Umbilical cord (tissue), 2 donors: ENCODE measurements around the gene GSK3B. TPM values are rescaled to one million over a fixed set of nuclear protein-coding genes. Genes with fewer than 3 reads are reported as not detected.

ENCODE experiments used
- DNase-seq: peaks from one replicate; pipeline ENCODE4 v3.0.0-alpha.2; 2015; ENCODE audit warnings: low spot score
- total RNA-seq: library from RNA; depleted of rRNA; stranded (reverse); fragments of >200 nt; gene quantifications from one replicate; pipeline ENCODE4 v1.2.3, GENCODE V29; 2014; ENCODE audit warnings: low replicate concordance; ENCODE audit not compliant: insufficient read depth

The GSK3B gene
- total RNA-seq, 1 donor from 2014 or later: 43.1 TPM

DNA sequence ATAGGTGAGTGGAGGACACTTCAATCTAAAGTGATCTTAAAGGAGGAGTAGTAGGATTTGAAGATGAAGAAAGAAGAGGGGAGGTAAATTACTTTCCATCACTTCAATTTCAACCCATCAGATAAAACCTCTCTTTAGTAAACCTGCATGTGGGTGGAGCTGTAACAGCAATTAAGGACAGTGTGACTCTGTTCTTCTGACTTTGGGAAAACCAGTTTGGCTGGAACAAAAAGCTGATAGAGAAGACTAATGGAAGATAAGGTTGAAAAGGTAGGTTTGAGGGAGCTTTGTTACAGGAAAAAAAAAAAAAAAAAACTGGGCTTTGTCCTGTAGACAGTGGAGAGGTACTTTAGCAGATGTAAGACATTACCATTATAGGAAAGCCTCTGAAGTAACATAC lies 4.5 kb upstream of the GSK3B start:
- DNase-seq: peak; percentile 18

DNA sequence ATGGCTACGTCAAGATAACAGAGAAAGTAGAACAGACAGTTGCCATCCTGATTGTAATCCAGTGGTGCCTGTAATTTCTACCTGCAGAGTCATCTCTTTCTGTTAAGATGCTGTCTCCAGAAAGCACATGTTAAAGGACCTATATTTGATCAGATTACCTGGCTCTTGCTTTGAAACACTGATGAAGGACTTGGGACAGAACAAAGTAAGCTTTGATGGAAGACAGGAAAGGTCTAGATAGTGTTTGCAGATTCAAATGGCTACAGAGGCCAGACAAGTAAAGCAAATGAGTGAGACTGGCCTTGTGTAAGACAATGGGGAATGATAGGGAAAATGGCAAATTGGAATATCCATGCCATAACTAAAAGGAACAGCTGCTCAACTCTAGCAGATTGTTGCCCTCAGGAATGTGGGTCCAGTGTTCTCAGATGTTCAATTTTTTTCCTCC lies 1.8 kb upstream of the GSK3B start:
- DNase-seq: no peak

DNA sequence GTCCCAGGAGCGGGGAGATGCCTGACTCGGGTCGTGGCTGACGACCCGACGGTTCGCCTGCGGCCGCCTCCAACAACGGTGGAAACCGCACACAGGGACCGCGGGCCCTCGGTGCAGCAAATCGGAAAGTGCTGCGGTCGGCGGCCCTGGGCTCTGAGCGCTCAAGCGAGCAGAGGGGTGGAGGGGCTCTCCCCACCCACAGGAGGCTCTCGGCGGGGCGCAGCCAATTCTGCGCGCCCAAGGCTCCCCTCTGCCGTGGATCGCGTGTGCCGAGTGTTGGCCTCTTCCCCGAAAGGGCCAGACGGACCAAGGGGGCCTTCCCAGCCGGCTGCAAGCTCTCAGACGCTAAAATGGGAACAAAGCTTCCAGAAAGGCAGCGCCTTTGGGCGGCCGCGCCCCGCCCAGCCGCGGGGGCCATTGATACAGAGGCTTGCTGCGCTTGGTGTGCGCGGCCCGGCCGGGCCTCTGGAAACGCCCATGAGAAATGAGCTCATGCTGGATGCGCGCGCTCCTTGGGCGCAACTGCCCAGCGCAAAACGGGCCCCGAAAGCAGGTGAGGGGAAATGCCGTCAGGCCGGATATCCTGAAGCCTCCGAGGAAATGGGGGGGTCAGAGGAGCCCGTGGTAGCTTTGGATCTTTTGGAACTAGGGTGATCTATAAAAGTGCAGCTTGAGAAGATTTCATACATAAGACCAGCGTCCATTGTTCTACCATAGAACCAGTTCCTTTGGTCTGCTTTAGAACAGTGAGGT lies 1.2 kb upstream of the GSK3B start:
- DNase-seq: peak; percentile 95

DNA sequence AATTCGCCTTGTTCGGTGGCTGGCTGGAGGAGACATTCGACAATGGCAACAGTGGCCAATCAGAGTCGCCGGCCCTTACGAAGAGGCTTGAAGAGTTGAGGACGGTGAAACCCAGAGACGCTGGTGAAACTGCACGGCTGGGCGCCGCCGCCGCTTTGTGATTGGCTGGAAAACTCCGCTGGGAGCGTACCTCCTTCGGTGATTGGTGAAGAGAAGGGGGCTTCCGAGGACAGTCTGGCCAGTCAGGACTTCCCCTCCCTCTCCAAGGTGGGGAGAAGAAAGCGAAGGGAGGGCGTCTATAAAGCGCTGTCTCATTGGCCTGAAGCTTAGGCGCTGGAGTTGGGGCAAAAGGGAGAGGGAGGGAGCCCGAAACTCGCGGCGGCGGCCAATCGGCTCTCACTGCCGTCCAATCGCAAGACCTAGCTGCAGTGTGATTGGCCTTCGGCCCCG lies 554 bp upstream of the GSK3B start:
- peak; percentile 100 for DNase-seq

DNA sequence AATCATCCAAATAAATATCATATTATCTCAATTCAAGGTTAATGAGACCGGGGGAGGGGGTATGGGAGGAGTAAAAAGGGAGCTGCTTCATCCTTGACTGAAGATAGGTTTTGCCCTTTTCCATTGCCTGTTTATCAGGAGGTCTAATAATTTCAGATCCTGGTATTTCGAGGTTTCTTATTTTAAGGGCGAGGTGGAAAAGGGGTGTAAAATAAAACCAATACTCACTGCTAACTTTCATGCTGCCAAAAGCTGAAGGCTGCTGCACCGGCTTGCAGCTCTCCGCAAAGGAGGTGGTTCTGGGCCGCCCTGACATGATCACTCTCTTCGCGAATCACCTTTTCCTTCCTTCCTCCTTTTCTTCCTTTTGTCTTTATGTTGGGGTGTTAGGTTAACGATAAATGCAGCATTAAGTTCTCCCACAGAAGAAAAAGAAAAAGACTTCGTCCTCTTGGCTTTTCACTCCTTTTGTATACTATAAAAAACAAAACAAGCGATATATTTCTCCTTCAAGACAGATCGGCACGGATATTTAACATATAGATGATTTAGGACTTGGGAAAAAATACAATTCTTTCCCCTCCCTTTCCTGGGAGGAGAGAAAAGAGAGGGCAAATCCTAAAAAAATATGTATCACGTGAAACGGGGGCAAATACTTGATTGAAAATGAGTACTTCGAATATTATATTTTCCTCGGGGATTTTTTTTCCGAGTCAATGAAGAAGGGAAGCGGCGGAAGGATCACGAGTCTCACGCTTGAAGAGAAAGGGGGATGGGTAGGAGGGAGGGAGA lies 932 bp downstream of the GSK3B start:
- DNase-seq: peak; percentile 42

DNA sequence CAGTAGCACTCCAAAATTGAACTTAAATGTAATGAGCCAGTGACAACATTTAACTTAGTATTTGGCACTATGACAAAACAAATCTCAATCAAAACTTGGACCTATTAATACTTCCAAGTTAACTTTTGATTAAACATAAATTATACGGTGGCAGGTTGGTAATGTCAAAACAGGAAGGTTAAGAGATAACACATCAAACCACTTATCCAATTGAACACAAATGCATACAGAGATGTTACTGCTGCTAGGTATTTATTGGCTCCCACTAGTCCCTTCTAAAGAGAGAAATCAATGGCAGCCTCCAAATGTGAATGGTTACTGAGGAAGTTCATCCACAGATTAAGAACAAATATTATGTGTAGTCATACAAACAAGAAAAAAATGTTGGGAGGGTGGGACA lies 1.8 kb downstream of the GSK3B start:
- DNase-seq: no peak

DNA sequence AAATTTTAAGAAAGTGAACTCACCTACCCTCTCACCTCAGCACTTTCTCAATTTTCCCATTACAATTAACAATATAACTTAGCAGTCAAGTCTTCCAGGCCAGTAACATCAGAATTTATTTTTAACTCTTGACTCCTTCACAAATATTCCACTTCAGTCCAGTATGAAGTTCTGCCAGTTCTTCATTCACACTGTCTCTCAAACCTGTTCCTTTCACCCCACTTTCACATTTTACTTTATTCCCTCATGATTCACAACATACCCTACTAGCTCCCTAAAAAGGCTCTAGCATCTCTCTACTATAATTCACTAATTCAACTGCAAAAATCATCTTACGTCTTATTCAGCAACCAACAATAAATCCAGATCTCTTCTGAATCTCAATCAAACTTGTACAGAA lies 3.8 kb downstream of the GSK3B start:
- no peak for DNase-seq

DNA sequence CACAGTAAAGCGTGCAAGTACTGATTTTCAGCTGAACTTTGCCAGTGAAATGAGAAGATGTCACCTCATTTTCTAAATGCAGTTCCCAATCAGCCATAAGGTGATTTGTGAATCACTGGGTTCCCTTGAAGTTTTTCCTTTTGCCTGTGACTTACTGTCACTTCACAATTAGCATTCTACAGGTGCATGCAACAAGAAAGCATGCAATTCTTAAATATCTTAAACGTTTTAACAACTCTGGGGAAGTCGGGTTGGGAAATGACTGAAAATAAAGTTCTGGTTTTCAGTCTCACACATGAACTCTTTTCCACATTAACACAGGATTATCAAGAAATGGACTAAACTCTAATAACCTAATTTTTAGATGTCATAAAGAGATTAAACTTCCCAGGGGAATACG lies 5.2 kb downstream of the GSK3B start:
- no peak for DNase-seq

DNA sequence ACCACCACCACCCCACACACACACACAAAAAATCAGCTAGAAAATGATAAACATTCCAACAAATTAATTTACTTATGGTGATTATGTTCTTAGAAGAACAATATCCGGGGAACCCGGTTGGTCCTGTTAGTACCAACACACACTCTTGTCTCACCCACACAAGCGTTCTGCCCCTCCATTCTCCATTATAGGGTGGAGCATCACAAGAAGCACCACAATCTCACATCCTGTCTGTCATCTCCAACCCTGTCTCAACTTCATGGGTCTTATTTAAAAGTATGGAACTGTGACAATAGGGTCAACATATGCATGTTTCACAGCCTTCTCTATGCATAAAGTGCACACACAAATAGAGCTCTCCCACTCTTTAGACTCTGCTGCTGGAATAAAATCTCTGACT lies 5.6 kb downstream of the GSK3B start:
- DNase-seq: no peak

DNA sequence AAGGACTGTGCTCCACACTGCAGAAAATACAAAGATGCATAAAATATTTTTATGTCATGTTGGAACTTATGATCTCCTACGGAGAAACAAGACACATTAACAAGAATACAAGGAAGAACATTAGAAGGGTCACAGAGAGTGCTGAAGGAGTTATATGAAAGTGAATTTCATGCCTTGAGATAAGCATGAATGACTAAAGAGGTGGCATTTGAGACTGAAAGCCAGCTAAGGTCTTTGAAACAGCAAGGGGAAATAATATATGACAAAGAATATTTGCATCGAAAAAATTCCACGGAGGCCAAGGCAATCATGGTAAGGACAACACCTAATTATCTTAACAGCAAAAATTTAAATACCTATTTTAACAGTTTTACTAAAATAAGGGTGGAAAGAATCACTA lies 12.5 kb downstream of the GSK3B start:
- DNase-seq: no peak

DNA sequence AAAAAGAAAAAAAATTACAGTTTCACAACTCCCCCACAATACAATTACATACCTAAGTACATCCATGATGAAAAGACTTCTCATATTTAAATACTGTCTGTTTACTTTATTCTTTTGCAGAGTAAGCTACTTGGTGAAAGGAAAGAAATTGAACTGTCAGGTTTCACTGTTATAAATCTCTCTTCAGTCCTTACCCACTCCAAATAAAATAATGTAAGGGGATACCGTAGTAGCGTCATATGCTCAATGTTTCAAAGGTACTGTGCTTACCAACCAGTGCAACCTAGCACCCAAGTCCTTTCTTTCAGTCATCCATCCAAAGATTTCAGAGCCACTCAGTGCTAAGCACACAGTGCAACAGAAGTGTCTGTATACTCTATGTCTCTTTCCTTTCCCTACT lies 13.4 kb downstream of the GSK3B start:
- DNase-seq: no peak

DNA sequence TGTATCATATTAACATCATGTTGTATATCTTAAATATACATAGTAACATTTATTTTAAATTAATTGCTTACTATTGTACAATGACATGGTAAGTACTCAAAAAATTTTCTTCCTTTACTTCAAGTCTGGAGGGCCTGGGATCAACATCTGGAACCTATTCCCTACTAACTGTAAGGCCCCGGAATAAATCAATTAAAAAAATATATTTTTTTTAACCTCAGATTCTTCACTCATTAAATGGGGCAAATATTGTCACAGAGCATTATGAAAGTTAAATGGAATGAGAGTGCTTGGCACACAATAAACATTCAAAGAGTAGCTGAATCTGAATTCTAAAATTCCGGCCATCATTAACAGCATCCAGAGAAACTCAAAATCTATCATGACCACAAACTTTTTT lies 16.5 kb downstream of the GSK3B start:
- DNase-seq: no peak

DNA sequence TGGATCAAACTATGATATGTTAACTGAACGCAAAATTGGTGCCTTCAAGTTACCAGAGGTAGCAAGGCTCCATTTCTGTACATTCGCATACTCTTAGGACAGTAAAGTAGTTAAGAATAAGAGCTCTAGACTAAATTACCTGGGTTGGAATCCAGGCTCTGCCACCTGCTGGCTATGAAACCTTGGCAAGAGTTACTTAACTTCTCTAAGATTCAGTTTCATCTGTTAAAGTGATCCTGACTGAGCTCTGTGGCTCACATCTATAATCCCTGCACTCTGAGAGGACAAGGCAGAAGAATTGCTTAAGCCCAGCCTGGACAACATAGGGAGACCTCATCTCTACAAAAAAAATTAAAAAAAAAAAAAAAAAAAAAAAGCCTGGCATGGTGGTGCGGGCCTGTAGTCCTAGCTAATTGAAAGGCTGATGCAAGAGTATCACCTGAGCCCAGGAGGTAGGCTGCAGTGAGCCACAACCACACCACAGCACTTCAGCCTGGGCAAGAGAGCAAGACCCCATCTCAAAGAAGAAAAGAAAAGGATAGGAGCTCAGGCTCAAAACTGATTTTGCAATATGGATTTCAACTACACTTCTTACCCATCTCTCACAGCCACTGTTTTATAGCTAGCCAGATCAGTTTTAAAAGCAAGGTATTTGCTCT lies 21.3 kb downstream of the GSK3B start:
- DNase-seq: no peak

DNA sequence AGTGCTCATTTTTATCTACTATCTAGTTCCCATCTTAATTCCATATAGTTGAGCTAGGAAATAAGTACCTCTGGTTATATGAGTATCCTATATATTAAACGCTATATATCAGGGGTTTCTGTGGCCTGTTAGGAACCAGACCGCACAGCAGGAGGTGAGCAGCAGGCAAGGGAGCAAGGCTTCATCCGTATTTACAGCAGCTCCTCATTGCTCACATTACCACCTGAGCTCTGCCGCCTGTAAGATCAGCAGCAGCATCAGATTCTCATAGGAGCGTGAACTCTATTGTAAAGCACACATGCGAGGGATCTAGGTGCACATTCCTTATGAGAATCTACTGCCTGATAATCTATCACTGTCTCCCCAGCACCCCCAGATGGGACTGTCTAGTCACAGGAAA lies 23.0 kb downstream of the GSK3B start:
- DNase-seq: no peak

DNA sequence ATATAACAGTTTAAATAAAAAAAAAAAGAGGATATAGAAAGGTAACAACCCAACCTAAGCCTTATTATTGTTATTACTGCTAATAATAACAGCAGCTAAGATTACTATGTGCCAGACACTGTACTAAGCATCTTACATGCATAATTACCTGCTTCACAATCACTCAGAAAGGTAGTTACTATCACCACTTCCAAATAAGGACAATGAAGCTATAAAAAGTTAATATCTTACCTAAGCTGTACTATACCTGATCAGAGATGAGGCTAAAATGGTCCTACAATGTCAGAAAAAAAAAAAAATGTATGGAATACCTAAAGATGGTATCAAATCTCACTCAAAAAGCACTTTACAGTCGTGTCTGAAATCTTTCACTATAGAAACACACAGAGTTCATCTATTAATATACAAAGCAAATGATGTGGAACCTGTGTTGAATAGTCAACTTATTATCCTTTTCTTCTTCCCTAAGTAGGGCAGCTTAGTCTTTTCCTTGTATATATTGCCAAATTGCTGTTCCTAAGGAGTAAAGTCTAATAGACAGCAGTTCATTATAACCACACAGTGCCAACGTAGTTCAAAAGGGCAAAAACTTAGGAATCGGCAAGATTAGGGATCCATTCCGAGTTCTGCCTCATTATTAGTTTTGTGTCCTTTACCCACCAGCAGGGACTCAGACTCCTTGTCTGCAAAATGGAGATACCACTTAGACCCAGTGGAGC lies 23.8 kb downstream of the GSK3B start:
- no peak for DNase-seq

DNA sequence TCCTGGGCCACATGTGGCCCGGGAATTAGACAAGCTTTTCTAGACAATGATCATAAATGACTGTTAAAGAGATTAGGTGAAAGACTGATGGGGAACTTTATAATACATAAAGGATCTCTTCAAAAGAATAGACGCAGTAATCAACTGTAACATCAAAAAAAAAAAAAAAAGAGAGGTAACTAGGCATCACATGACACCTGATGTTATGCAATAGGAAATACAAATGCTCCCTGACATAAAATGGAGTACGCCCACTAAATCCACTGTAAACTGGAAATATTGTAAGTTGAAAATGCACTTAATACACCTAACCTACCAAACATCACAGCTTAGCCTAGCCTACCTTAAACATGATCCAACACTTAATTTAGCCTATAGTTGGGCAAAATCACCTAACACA lies 27.2 kb downstream of the GSK3B start:
- no peak for DNase-seq

DNA sequence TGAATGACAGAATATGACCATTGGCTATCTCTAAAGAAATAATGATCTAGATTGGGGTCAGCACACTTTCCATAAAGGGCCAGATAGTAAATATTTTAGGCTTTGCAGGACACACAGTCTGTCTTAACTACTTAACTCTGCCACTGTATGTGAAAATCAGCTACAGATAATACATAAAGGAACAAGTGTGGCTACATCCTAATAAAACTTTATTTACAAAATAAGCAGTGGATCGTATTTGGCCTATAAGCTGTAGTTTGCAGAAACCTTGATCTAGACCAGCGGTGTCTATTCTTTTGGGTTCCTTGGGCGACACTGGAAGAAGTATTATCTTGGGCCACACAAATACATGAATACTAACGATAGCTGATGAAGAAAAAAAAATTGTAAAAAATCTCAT lies 27.6 kb downstream of the GSK3B start:
- no peak for DNase-seq

DNA sequence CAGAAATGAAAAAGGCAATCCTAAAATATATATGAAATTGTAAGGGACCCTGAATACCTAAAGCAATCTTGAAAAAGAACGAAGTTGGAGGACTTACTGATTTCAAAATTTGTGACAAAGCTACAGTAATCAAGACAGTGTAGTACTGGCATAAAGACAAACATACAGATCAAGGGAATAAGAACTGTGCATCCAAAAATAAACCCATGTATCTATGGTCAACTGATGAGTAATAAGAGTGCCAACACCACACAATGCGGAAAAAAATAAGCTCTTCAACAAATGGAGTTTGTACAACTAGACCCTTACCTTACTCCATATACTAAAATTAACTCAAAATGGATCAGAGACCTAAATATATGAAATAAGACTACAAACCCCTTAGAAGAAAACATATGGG lies 29.6 kb downstream of the GSK3B start:
- DNase-seq: no peak

DNA sequence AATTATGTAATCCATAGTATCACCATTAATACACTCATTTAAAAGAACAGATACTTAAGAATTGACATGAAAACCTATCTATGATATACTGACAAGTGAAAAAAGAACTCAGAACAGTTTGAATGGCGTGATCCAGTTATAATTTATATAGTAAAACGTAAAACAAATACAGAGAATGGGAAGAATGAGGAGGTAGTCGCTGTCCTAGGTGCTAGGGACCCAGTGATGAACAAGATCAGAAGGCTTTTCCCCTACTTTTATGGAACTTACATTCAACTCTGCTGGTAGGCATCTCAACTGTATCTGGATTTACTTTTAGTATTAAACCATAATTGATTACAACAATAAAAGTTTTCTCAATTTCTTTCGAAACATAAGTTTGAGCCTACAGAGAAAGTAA lies 31.8 kb downstream of the GSK3B start:
- no peak for DNase-seq

DNA sequence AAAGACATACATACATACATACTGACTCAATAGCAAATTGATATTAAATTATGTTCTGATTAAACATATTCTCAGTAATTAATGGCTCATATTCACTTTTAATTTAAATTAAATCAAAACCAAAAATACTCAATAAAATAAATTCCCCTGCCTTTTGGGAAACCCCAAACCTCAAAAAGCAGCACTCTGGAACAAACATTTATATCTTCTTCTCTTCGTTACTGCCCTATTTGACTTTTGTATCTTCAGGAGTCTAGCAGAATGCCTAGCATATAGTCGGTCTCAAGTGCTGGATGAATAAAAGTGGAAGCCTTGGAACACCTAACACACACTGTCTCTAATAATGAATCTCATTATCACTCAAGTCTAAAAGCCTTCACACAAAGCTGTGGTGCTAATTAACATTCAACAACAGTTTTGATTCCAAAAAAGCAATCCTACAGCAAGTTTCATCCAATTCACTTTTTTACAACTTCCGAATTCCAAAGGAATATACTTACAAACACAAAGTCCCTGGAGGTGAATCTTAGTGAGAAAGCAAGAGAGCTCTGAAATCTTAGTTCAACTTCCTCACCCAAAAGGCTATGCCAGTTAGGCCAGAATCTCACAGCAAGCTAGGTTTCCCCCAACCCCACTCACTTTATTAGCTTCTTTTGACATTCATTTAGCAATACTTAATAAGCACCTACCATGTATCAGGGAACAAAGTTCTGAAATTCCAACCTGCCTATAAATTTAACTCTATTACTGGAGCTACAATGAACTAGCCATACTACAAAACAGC lies 35.0 kb downstream of the GSK3B start:
- no peak for DNase-seq

DNA sequence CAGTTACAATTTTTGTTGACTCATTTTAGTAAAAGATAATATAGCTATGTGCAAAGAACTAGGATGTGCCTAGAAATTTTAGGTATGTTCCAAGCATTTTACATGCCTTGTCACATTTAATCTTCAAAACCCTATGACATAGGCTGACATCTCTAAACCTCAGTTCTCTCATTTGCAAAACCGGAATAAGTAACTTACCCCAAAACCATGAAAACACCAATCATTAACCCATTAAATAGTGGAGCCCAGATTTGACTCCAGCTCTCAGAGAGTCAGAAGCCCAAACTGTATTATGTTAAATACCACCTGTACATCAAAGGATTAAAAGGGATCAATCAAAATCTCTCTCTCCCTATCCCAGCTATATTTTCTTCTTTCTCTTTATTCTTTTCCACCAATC lies 36.6 kb downstream of the GSK3B start:
- DNase-seq: no peak
